NCI-H524 (cell line): Measurements from ENCODE around the gene TRIM45.
"Not testable (repeated sequence)": the region's sequence is repeated elsewhere in the genome, so short reads cannot be mapped to it uniquely, and the experiment has no call there.

Source experiments
- DNase-seq, 2 experiments: peaks; one replicate each; lab custom pipeline; 2025; lab: John Stamatoyannopoulos, UW

TRIM45 gene

GRCh38 chr1:117135329-117135728 lies 13.8 kb upstream of the TRIM45 start:
- no peak for DNase-seq

GRCh38 chr1:117130526-117130925 lies 9.0 kb upstream of the TRIM45 start:
- DNase-seq = no peak

GRCh38 chr1:117128323-117129079 lies 7.0 kb upstream of the TRIM45 start:
- peak in 1 of 2 experiments; percentile 21 for DNase-seq

GRCh38 chr1:117127795-117128194 lies 6.2 kb upstream of the TRIM45 start:
- DNase-seq = no peak

GRCh38 chr1:117124661-117125060 lies 3.1 kb upstream of the TRIM45 start:
- DNase-seq = no peak

GRCh38 chr1:117123274-117123673 lies 1.7 kb upstream of the TRIM45 start:
- DNase-seq = no peak

- peak in 1 of 2 experiments; percentile 31 for DNase-seq
Measured at GRCh38 chr1:117122330-117123025, 929 bp upstream of the TRIM45 start.

GRCh38 chr1:117120774-117121588 lies 568 bp downstream of the TRIM45 start:
- peak in 1 of 2 experiments; percentile 62 for DNase-seq

GRCh38 chr1:117119144-117119543 lies 2.4 kb downstream of the TRIM45 start:
- not testable (repeated sequence) for DNase-seq

GRCh38 chr1:117118137-117118536 lies 3.4 kb downstream of the TRIM45 start:
- no peak for DNase-seq

GRCh38 chr1:117117697-117118096 lies 3.9 kb downstream of the TRIM45 start:
- no peak for DNase-seq

GRCh38 chr1:117116784-117117130 lies 4.8 kb downstream of the TRIM45 start:
- no peak for DNase-seq

GRCh38 chr1:117116090-117116783 lies 5.3 kb downstream of the TRIM45 start:
- DNase-seq = no peak

- DNase-seq = peak in 1 of 2 experiments; percentile 5
Measured at GRCh38 chr1:117114877-117115276, 6.7 kb downstream of the TRIM45 start.

GRCh38 chr1:117113199-117113598 lies 8.3 kb downstream of the TRIM45 start:
- no peak for DNase-seq

- DNase-seq = no peak
Measured at GRCh38 chr1:117112047-117112717, 9.4 kb downstream of the TRIM45 start.

- DNase-seq = no peak
Measured at GRCh38 chr1:117110774-117111173, 10.8 kb downstream of the TRIM45 start.

GRCh38 chr1:117107364-117107763 lies 14.2 kb downstream of the TRIM45 start:
- DNase-seq = no peak

- DNase-seq = no peak
Measured at GRCh38 chr1:117106478-117106877, 15.1 kb downstream of the TRIM45 start.

- DNase-seq = no peak
Measured at GRCh38 chr1:117105722-117106121, 15.8 kb downstream of the TRIM45 start.

- DNase-seq = no peak
Measured at GRCh38 chr1:117104986-117105385, 16.6 kb downstream of the TRIM45 start.
